DND-41 (cell line): ENCODE results near the gene SUCLG2.

Source experiments
- ATAC-seq: fragments of 200-7000 bp; cut with Tn5 transposase; 3 replicates; pipeline ENCODE4 v1.9.1; 2021; ENCODE audit warnings: low read depth; ENCODE audit not compliant: insufficient read depth
- DNase-seq: peaks from one replicate; pipeline ENCODE4 v3.0.0-alpha.2; 2020
- H2AFZ ChIP-seq: 2 replicates; pipeline ENCODE4 v1.6.0; 2012; ENCODE audit warnings: low read depth, low read length
- H3K27ac ChIP-seq: 2 replicates; pipeline ENCODE4 v1.5.1; 2012; ENCODE audit warnings: low read length, inconsistent platforms
- H3K27me3 ChIP-seq: fragments of 200-600 bp; sonication (generic); 2 replicates; pipeline ENCODE4 v1.6.0; 2012; ENCODE audit warnings: low read length, mild to moderate bottlenecking, inconsistent platforms; ENCODE audit not compliant: insufficient read depth, poor library complexity
- H3K36me3 ChIP-seq: 2 replicates; pipeline ENCODE4 v1.5.1; 2012; ENCODE audit warnings: low read length, inconsistent platforms; ENCODE audit not compliant: insufficient read depth
- H3K4me1 ChIP-seq: 2 replicates; pipeline ENCODE4 v1.5.1; 2012; ENCODE audit warnings: mild to moderate bottlenecking, low read length; ENCODE audit not compliant: insufficient read depth
- H3K4me2 ChIP-seq: 2 replicates; pipeline ENCODE4 v1.6.0; 2012; ENCODE audit warnings: mild to moderate bottlenecking, moderate library complexity, low read length, inconsistent platforms; ENCODE audit not compliant: insufficient read depth
- H3K4me3 ChIP-seq, 2 experiments: fragments of 200-600 bp in 1 of 2; shearing (Covaris generic) in 1 of 2; 2 replicates each; pipeline ENCODE4 v1.5.1; 2012 to 2016; ENCODE audit warnings: inconsistent platforms in 2 of 2, low read length in 2 of 2, mild to moderate bottlenecking in 2 of 2, low read depth in 1 of 2, moderate library complexity in 1 of 2
- H3K79me2 ChIP-seq: 2 replicates; pipeline ENCODE4 v1.6.0; 2012; ENCODE audit warnings: low read length, inconsistent platforms; ENCODE audit not compliant: insufficient read depth
- H3K9ac ChIP-seq: 2 replicates; pipeline ENCODE4 v1.6.0; 2012; ENCODE audit warnings: low read depth, mild to moderate bottlenecking, inconsistent platforms, low read length, moderate library complexity
- H3K9me3 ChIP-seq: 2 replicates; pipeline ENCODE4 v1.5.1; 2012; ENCODE audit warnings: low read length, moderate library complexity, mild to moderate bottlenecking, inconsistent platforms; ENCODE audit not compliant: insufficient read depth, severe bottlenecking
- H4K20me1 ChIP-seq: 2 replicates; pipeline ENCODE4 v1.6.0; 2012; ENCODE audit warnings: low read length; ENCODE audit not compliant: insufficient read depth
- EZH2 ChIP-seq: IDR thresholded peaks from 3 replicates; pipeline ENCODE4 v1.6.1; 2012; ENCODE audit warnings: borderline replicate concordance, low read depth, mild to moderate bottlenecking, moderate library complexity, low read length, inconsistent platforms; ENCODE audit not compliant: severe bottlenecking
- TF ChIP-seq, protein P1 (sequence below): IDR thresholded peaks from 2 replicates; pipeline ENCODE4 v1.5.1; 2012; ENCODE audit warnings: borderline replicate concordance, low read length, moderate library complexity, mild to moderate bottlenecking; ENCODE audit not compliant: poor library complexity, severe bottlenecking; ENCODE audit errors: extremely low read depth

Gene SUCLG2

DNA sequence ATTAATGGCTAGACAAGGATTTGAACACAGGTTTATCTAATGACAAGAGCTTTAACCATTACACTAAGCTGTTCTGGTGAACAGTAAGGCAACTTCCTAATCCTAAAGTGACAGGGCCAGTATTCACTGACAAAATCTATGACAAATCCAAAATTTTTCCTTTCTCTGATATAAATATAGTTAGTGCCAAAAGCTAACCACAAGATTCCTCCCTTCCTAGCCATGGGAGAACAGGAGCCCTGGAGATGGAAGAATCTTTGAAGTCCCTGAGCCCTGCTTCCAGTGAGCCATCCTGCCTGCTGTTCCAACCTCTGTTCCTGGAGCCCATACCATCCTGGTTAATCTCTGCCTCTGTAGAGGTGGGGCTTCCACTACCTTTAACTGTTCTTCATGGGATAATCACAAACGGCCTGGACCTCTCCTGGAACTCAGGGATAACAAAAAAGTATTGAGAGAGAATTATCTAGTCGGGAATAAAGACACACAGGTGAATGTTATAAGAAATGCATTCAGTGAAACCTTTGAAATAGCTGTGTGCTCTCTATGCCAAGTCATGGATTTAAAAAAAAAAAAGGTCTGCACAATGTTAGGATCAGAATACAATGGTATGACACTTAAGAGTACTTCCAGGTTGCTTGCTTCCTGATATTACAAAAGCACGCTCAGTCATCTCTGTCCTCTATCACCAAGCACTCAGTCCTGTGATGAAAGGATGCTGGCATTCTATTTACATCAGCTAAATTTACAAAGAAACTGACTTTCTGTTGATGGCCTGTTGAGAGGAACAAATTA is 235.8 kb downstream of the SUCLG2 start:
- ATAC-seq (no peak), DNase-seq (no peak)
- Histone ChIP-seq H3K4me2 (no peak overlapping the region), H4K20me1 (no peaks in the 10 kb centered on the region), H3K27me3 (no peaks in the 10 kb centered on the region), H2AFZ (no peak overlapping the region), H3K4me1 (no peaks in the 10 kb centered on the region), H3K9me3 (peaks cover 13% of the 10 kb centered on the region), H3K9ac (no peak overlapping the region), H3K36me3 (no peaks in the 10 kb centered on the region), H3K27ac (no peak overlapping the region), H3K4me3 (no peak overlapping the region), H3K79me2 (no peaks in the 10 kb centered on the region)
- TF ChIP-seq, protein P1, sequence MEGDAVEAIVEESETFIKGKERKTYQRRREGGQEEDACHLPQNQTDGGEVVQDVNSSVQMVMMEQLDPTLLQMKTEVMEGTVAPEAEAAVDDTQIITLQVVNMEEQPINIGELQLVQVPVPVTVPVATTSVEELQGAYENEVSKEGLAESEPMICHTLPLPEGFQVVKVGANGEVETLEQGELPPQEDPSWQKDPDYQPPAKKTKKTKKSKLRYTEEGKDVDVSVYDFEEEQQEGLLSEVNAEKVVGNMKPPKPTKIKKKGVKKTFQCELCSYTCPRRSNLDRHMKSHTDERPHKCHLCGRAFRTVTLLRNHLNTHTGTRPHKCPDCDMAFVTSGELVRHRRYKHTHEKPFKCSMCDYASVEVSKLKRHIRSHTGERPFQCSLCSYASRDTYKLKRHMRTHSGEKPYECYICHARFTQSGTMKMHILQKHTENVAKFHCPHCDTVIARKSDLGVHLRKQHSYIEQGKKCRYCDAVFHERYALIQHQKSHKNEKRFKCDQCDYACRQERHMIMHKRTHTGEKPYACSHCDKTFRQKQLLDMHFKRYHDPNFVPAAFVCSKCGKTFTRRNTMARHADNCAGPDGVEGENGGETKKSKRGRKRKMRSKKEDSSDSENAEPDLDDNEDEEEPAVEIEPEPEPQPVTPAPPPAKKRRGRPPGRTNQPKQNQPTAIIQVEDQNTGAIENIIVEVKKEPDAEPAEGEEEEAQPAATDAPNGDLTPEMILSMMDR: no peak
- no peak for TF ChIP-seq EZH2

DNA sequence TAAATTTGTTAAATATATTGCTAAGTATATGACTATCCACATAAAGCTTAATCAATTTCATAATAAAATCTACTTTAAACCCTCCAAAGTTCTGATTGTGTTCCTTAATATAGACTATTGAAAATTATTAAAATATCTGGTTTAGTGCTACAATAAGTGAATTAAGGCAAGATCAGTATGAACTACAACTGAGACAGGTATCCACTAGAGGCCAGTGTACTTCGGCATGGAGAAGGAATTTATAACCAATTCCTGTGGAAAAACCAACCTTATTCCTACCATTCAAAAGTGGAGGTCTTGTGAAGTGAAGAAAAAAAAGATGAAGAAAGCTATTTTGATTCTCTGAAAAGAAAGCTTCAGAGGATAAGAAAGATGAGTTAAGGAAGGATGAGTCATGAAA is 237.7 kb downstream of the SUCLG2 start:
- H3K79me2 ChIP-seq: no peaks in the 10 kb centered on the region
- TF ChIP-seq, protein P1: no peak
- TF ChIP-seq EZH2: no peak
- no peak overlapping the region for H3K27ac ChIP-seq
- no peaks in the 10 kb centered on the region for H3K36me3 ChIP-seq
- no peak overlapping the region for H2AFZ ChIP-seq
- no peaks in the 10 kb centered on the region for H4K20me1 ChIP-seq
- no peak for DNase-seq
- no peak overlapping the region for H3K4me3 ChIP-seq
- no peak overlapping the region for H3K4me2 ChIP-seq
- no peak for ATAC-seq
- peaks cover 13% of the 10 kb centered on the region for H3K9me3 ChIP-seq
- H3K9ac ChIP-seq: no peak overlapping the region
- no peaks in the 10 kb centered on the region for H3K27me3 ChIP-seq
- H3K4me1 ChIP-seq: no peaks in the 10 kb centered on the region

DNA sequence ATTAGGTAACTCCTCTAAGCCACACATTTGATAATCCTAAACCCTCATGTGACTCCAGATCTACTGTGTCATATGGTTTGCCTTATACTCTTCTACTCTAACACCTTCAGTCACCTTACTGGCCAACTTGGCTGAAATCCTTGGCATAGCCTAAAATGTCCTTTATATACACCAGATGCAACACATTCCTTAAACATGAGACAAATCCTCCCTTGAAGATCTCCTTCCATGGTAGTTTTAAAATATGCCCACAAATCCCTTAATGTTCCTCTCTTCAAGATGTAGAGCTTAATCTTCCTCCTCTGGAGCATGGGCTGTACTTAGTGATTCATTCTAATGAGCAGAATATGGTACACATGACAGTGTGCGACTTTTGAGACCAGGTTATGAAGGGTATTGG is 238.9 kb downstream of the SUCLG2 start:
- Histone ChIP-seq H2AFZ (no peak overlapping the region), H3K9ac (no peak overlapping the region), H3K36me3 (no peaks in the 10 kb centered on the region), H3K9me3 (peaks cover 8% of the 10 kb centered on the region), H3K4me3 (no peak overlapping the region), H3K4me1 (no peaks in the 10 kb centered on the region), H3K27ac (no peak overlapping the region), H3K4me2 (no peak overlapping the region), H4K20me1 (no peaks in the 10 kb centered on the region), H3K79me2 (no peaks in the 10 kb centered on the region), H3K27me3 (no peaks in the 10 kb centered on the region)
- TF ChIP-seq, protein P1: no peak
- no peak for TF ChIP-seq EZH2
- ATAC-seq (no peak), DNase-seq (no peak)
